Measurements from ENCODE around the gene ZNF17.
"Not testable (repeated sequence)": the region's sequence is repeated elsewhere in the genome, so short reads cannot be mapped to it uniquely, and the experiment has no call there.

ZNF17 gene

DNA sequence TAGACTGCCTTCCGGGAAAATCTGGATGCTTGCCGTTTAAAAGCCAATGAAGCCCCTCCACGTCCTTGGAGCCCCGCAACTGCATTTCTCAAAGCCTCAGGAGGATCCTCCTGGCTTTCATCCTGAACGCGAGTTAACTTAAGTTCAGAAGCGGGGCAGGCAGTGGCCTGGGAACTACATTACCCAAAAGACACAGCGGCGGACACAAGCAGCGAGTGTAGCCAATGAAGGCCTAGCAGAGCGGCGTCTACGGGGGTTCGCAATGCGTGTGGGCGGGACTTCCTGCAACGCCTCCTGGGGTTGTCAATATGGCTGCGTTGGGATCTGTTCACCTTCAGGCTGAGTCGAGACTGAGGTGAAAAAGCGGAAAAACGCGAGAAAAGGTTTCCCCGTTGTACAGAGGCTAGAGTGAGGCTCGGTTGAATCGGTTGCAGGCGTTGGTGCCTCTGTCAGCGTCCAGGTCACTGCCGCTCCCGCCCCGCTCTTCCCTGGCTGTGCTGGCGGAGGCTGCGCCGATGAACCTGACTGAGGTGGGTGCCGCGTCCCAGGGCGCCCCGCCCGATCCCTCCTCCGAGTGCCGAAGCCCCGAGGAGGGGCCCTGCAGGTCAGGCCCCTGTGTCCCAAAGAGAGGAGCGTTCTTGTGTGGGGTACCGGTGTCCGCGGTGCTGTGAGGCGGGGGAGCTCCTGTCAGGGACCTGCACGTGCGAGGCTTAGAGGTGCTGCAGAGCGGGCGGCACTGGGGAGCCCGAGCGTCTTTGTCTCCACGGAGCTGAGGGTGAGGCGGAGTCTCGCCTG, at the start of gene ZNF17:
Gene ZNF17 (plus strand): TSS at position 285 of the 795 bp plus-strand sequence. CDS start 2,455 bp downstream, outside the sequence.
- peak; percentile 76 to 90 (median 88) for DNase-seq (ENCODE audit: low read depth in 4 of 4, low spot score in 1 of 4)

GRCh38 chr19:57362419-57362818, 48.5 kb upstream of the ZNF17 start:
- DNase-seq (ENCODE audit: low read depth in 4 of 4, low spot score in 1 of 4): no peak

- peak; percentile 90 to 98 (median 94) for DNase-seq (ENCODE audit: low read depth in 4 of 4, low spot score in 1 of 4)
These were observed 47.8 kb upstream of the ZNF17 start, which contains the start of the genes TRAPPC2B and ZNF547 for GRCh38 chr19:57362997-57363687. Gene TRAPPC2B (plus strand): TSS chr19:57363551. CDS start chr19:57364834, 1,283 bp downstream. Gene ZNF547 (plus strand): TSS chr19:57363551. CDS start chr19:57368556, 5,005 bp downstream.

GRCh38 chr19:57363688-57364181, 47.2 kb upstream of the ZNF17 start:
- no peak for DNase-seq (ENCODE audit: low read depth in 4 of 4, low spot score in 1 of 4)

DNA sequence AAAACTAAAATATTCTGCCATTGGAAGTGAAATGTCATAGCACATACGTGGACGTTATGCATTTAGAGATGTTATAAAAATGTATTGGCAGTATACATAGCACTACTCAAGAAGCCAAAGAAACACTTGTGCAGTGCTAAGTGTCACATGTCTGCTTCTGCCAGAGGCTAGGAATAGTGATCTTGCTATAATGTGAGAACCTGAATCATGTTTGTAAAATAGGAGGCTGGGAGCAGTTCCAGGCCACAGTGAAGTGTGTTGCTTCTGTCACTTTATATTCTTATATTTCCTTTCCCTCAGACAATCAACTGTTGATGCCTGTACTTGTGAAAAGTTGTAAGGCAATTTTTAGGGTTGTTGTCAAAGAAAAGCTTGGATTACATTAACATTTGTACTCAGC, 44.2 kb upstream of the ZNF17 start:
- DNase-seq (ENCODE audit: low read depth in 4 of 4, low spot score in 1 of 4): no peak

DNA sequence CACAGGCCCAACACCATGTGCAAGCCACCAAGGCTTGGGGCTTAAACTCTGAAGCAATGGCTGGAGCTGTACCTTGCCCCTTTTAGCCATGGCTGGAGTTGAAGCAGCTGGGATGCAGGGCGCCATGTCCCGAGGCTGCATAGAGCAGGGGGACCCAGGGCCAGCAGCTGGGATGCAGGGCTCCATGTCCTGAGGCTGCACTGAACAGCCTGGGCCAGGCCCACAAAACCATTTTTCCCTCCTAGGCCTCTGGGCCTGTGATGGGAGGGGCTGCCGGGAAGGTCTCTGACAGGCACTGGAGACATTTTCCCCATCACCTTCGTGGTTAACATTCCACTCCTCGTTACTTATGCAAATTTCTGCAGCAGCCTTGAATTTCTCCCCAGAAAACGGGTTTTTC, 36.8 kb upstream of the ZNF17 start:
- no peak for DNase-seq (ENCODE audit: low read depth in 4 of 4, low spot score in 1 of 4)

GRCh38 chr19:57374647-57375046, 36.3 kb upstream of the ZNF17 start:
- not testable (repeated sequence) for DNase-seq (ENCODE audit: low read depth in 4 of 4, low spot score in 1 of 4)

- DNase-seq (ENCODE audit: low read depth in 4 of 4, low spot score in 1 of 4): no peak
These were observed 34.8 kb upstream of the ZNF17 start for GRCh38 chr19:57376151-57376550.

GRCh38 chr19:57377498-57378146, 33.3 kb upstream of the ZNF17 start:
- DNase-seq (ENCODE audit: low read depth in 4 of 4, low spot score in 1 of 4): no peak

DNA sequence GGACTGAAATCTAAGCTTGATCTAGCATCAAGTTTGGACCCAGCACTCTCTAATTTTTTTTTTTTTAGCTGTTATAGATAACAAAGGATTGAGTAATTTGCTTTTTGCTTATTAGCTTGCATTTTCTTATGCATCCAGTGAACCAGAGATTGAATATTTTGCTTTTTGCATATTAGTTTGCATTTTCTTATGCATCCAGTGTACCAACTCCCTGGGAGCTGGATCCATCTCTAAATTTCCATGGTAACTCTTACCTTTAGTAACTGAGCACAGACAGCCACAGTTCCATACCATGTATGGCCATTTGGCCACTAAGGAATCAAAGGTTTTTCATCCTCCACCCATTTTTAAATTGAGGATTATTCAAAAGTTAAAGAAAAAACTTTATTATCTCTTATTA, 30.0 kb upstream of the ZNF17 start:
- no peak for DNase-seq (ENCODE audit: low read depth in 4 of 4, low spot score in 1 of 4)

DNA sequence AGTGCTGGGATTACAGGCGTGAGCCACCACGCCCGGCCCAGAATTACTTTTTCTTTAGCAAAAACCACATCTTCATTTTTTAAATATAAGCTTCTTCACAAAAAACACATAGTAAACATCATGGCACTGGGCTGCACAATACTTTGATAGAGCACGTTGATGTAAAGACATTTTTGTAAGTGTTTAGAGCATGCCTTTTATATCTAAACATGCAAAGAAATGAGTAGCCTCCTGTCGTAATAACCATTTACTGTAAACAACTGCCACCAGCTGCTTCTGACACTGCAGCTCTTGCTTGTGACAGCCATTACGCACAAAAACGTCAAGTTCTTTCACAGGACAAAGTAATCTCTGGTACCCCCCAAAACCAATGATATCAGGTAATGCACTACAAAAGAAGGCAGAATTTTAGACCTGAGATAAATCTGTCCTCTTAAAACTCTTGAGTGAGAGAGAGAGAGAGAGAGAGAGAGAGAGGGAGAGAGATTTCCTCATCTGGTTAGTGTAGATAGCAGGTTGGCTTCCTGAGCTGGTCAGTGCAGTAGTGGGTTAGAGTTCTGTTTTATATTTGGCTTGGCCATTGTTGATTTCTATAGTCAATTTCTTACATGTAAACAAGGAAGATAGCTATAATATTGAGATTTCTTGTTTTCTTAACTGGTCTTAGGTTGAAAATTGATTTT, 28.0 kb upstream of the ZNF17 start:
- DNase-seq (ENCODE audit: low read depth in 4 of 4, low spot score in 1 of 4): no peak

DNA sequence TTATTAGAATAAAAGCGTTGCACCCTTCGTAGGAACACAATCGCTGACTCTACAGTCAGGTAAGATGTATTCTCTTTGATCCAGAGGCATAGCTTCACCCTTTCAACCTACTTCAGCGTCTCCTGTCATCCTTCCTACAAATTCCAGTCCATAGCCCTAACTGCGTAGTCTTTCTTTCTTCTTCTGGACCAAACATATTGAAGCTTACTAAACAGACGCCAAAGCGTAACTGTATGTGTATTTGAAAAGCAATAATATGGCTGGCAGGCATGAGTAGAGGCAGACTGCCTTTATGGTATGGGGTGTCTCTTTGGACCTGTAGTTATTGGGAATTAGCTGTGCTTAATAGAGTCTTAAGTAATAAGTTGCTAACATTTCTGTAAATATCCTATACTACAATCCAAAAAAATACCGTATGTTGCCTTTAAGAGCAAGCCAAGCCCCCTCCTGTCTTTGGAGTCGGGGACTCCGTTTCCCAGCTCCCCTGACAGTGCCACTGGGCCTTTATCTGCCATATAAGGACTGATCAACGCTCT, 21.7 kb upstream of the ZNF17 start:
- DNase-seq (ENCODE audit: low read depth in 4 of 4, low spot score in 1 of 4): no peak

DNA sequence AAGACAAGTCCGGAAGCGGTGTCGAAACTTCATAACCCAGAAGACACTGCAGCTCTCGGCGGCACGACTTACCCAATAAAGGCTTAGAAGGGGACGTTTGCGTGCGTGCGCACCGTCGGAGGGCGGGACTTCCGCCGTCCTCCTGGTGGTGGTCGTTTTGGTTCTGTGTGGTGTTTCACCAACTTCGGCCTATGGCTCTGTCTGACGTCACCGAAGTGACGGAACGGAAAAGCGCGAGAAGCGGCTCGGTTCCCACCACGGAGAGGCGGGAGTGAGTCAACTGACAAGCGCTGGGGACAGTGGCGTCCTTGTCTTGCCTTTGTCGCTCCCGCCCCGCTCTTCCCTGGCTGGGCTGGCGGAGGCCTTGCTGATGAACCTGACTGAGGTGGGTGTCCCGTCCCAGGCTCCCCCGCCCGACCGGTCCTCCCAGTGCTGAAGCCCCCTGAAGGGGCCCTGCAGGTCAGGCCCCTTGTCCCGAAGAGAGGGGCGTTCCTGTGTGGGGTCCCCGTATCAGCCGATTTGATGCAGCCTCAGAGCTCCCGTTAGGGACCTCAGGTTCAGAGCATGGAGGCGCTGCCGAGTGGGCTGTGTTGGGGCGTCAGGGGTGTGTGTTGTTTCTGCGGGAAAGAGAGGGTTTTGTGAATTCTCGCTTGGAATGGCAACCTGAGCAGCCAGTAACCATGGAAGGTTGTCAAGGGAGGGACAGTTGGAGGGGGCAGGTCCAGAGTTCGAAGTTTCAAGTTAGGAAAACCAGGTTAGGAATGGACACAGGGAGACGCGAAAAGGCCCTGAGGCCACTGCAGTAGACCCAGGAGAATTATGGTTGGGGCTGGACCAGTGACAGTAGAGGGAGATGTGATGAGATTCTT, 21.0 kb upstream of the ZNF17 start, which contains the start of gene ZNF548:
Gene ZNF548 (plus strand): TSS at position 125 of the 869 bp plus-strand sequence. CDS start 246 bp downstream, at position 371.
- peak; percentile 88 to 96 (median 92) for DNase-seq (ENCODE audit: low read depth in 4 of 4, low spot score in 1 of 4)

GRCh38 chr19:57395710-57396109, 15.3 kb upstream of the ZNF17 start:
- no peak for DNase-seq (ENCODE audit: low read depth in 4 of 4, low spot score in 1 of 4)

- no peak for DNase-seq (ENCODE audit: low read depth in 4 of 4, low spot score in 1 of 4)
These were observed 12.1 kb upstream of the ZNF17 start for GRCh38 chr19:57398868-57399267.

- DNase-seq (ENCODE audit: low read depth in 4 of 4, low spot score in 1 of 4): no peak
These were observed 7.0 kb upstream of the ZNF17 start for GRCh38 chr19:57403737-57404563.

- peak in 3 of 4 experiments; percentile 36 to 61 (median 42) for DNase-seq (ENCODE audit: low read depth in 4 of 4, low spot score in 1 of 4)
These were observed 4.3 kb upstream of the ZNF17 start for GRCh38 chr19:57406516-57407123.

GRCh38 chr19:57419439-57419838, 8.5 kb downstream of the ZNF17 start:
- no peak for DNase-seq (ENCODE audit: low read depth in 4 of 4, low spot score in 1 of 4)
